Astrocyte of the spinal cord (primary cell): ENCODE results near the gene NXPH1.

Experiments
- DNase-seq: peaks from one replicate; pipeline ENCODE4 v3.0.0; 2011; ENCODE audit warnings: low read depth, low spot score
- H3K4me3 ChIP-seq: 2 replicates; pipeline ENCODE4 v1.5.1; 2011; ENCODE audit warnings: low read depth, mild to moderate bottlenecking, low read length, moderate library complexity
- in situ Hi-C: cut with HindIII; loops from 2 replicates; pipeline ENCODE4 v1.10.0; 2017; ENCODE audit warnings: low sequenced_read_pairs
- TF ChIP-seq, protein P1 (sequence below): IDR thresholded peaks from 2 replicates; pipeline ENCODE4 v1.5.1; 2012; ENCODE audit warnings: low read depth, mild to moderate bottlenecking, low read length, inconsistent platforms

The NXPH1 gene

DNA sequence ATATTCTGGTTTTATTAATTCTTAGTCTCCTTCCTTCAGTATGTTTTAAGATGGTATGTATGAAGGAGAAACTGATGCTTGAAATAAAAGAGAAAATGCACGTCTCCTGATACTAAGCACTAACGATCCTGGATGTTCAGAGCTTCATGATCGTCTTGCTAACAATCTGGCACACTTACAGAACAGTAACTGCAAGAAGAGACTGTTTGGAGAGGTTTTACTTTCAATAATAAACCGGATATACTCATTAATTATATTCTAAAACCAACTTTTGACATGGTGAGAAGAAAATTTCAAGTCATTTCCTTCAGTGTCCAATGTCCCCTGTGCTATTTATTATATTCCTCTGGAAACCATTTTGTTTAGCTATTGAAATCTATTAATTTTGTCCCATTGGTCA is 251.0 kb downstream of the NXPH1 start:
- TF ChIP-seq, protein P1, sequence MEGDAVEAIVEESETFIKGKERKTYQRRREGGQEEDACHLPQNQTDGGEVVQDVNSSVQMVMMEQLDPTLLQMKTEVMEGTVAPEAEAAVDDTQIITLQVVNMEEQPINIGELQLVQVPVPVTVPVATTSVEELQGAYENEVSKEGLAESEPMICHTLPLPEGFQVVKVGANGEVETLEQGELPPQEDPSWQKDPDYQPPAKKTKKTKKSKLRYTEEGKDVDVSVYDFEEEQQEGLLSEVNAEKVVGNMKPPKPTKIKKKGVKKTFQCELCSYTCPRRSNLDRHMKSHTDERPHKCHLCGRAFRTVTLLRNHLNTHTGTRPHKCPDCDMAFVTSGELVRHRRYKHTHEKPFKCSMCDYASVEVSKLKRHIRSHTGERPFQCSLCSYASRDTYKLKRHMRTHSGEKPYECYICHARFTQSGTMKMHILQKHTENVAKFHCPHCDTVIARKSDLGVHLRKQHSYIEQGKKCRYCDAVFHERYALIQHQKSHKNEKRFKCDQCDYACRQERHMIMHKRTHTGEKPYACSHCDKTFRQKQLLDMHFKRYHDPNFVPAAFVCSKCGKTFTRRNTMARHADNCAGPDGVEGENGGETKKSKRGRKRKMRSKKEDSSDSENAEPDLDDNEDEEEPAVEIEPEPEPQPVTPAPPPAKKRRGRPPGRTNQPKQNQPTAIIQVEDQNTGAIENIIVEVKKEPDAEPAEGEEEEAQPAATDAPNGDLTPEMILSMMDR = no peak
- H3K4me3 ChIP-seq = no peak overlapping the region
- in situ Hi-C loops = no loop called here
- no peak for DNase-seq

DNA sequence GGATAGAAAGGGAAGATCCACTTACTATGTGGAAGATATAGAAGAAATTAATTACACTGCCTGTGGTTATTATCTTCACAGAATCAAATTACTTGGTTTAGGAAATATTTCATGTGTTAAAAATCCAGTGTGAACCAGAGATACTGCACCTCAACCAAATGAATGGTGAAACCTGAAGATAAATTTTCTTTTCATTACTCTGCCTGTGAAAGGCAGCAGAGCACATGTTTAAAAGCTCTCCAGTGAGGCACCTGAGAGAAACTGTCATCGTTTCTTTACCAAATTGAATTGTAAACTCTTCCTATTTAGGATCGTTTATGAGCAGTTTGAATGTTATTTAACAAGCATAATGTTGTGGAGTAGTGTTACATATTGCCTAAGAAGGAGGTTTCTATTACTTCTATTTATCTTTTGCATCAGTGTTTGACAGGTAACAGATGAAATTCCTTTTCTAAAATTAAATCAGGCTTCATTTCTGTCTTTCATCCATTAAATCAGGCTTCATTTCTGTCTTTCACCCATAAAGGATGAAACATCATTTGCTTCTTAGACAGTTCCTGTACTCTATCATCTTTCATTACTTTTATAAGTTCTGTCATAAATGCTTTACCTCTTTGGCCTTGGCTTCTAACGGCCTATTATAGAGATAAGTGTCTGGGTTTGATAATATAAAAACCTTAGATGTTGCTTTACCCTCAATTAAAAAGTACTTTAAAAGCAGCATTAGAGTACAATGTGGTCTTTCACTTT is 266.6 kb downstream of the NXPH1 start:
- TF ChIP-seq, protein P1 = no peak
- DNase-seq = no peak
- no peak overlapping the region for H3K4me3 ChIP-seq
- in situ Hi-C loops = no loop called here

DNA sequence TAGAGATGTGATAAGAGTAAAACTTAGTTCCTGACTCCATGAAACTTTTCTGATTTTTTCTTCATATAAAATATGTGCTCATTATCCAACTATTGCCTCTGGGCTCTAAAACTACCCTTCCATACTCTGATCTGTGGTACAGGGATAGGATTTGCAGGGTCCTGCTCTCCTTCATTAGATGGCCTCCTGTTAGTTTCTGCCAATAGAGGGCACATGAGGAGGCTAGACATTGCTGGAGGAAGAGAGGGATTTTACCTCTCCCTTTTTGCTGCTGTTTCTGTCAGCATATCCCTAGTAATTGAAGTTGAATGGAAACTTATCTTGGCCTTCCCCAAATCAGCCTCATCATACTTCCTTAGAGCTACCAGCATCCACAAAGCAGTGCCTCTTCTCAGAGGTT is 269.4 kb downstream of the NXPH1 start:
- in situ Hi-C loops = no loop called here
- no peak for DNase-seq
- TF ChIP-seq, protein P1 = no peak
- H3K4me3 ChIP-seq = no peak overlapping the region

DNA sequence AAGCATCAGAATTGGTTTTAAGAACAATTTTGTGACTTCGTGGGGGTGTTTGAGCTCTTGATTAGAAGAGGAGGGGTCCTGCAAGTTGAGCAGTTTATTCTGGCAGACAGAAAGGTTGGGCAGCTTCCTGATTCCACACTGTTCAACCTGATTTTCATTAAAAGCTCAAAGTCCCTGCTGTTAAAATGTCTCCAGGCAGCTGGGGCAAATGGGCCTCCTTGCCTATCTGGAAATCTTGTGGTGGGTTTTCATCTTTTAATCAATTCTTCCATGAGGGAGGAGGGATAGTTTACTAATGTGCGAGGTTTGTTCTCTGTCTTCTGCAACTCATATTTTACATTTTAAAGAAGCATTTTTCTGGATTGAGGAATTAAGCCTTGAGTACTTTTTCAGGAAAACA is 276.7 kb downstream of the NXPH1 start:
- in situ Hi-C loops = no loop called here
- TF ChIP-seq, protein P1 = no peak
- no peak overlapping the region for H3K4me3 ChIP-seq
- DNase-seq = no peak

DNA sequence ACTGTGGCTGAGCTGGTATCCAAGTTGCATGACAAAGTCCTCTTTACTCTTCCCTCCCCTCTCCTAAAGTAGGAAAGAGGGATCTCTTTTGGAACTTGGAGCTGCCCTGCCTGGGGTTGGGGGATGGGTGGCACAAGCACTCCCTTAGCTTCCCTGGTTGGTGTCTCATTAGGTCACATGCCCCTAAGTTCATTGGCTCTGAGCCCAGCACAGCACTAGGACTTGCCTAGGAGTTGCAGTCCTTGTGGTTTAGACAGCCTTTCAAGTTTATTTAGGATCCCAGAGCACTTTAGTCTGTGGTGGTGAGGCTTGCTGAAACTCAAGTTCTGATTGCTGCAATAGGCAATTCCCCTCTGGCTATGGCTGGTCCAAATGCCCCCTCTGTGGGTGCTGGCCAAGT is 281.4 kb downstream of the NXPH1 start:
- in situ Hi-C loops = no loop called here
- TF ChIP-seq, protein P1 = no peak
- DNase-seq = no peak
- no peak overlapping the region for H3K4me3 ChIP-seq

DNA sequence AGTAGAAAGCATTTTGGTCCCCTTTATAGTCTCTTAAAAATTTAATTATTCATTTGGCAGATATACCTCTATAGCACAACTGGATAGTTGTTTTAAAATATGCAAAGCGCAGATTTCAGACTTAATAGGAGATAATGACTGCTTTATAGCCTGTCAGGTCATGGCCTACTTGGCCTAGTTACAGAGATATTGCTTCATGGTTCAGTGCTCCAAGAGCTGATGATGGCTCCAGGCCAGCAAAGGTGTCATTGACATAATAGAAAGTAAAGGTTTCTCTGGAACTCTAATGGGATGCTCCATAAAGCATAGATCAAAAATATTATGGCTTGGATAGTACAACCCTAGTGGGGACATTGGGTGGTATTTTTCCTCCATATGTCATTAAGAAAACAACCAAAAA is 285.7 kb downstream of the NXPH1 start:
- TF ChIP-seq, protein P1 = no peak
- H3K4me3 ChIP-seq = no peak overlapping the region
- DNase-seq = no peak
- in situ Hi-C loops = no loop called here
